Endothelial cell of umbilical vein (primary cell): Measurements from ENCODE around the gene ETF1. TPM values are rescaled to one million over a fixed set of nuclear protein-coding genes. Genes with fewer than 3 reads are reported as not detected.

Experiments
- BruUV-seq: library from RNA; stranded (reverse); fragments of 400-500 nt; replicated peaks from 2 replicates; lab custom pipeline; 2021; lab: Mats Ljungman, UMichigan
- CTCF ChIA-PET: fragments of 300-600, 350-600 bp; sonication (Branson Sonifier 250); formaldehyde crosslinking; loops from one replicate; lab custom pipeline; 2021; ENCODE audit warnings: antibody characterized with exemption, inconsistent platforms; lab: Charles Lee
- POLR2A ChIA-PET: fragments of 300-600, 350-600 bp; sonication (Branson Sonifier 250); formaldehyde crosslinking; loops from one replicate; lab custom pipeline; 2021; ENCODE audit warnings: antibody characterized with exemption, inconsistent platforms; lab: Charles Lee
- DNase-seq: peaks from one replicate; pipeline ENCODE4 v3.0.0-alpha.2; 2011; ENCODE audit warnings: low read depth, low spot score
- FAIRE-seq: peaks from 2 replicates; lab custom pipeline; 2011; peaks lifted over from hg19 to GRCh38; lab: Jason Lieb, UNC
- H2AFZ ChIP-seq: 2 replicates; pipeline ENCODE4 v1.6.0; 2012; ENCODE audit warnings: low read depth, low read length, control low read depth, inconsistent platforms
- H3K27ac ChIP-seq: 2 replicates; pipeline ENCODE4 v1.5.1; 2011; ENCODE audit warnings: low read depth, mild to moderate bottlenecking, control low read depth, low read length, moderate library complexity; ENCODE audit not compliant: insufficient read depth
- H3K27me3 ChIP-seq, 2 experiments: 2 replicates each; pipeline versions ENCODE4 v1.6.0 to v1.6.1; 2011; ENCODE audit warnings: low read length in 2 of 2, mixed read lengths in 1 of 2; ENCODE audit not compliant: control insufficient read depth in 2 of 2, insufficient read depth in 2 of 2
- H3K36me3 ChIP-seq, 2 experiments: 2 replicates in 1 of 2; 3 replicates in 1 of 2; pipeline ENCODE4 v1.5.1; 2011; ENCODE audit warnings: low read length in 2 of 2, mild to moderate bottlenecking in 1 of 2, moderate library complexity in 1 of 2; ENCODE audit not compliant: control insufficient read depth in 2 of 2, insufficient read depth in 2 of 2; ENCODE audit errors: extremely low read depth in 1 of 2
- H3K4me1 ChIP-seq: 3 replicates; pipeline ENCODE4 v1.5.1; 2011; ENCODE audit warnings: mild to moderate bottlenecking, low read length; ENCODE audit not compliant: control insufficient read depth, insufficient read depth; ENCODE audit errors: extremely low read depth
- H3K4me2 ChIP-seq: 2 replicates; pipeline ENCODE4 v1.6.1; 2011; ENCODE audit warnings: low read length, control low read depth, mixed read lengths; ENCODE audit not compliant: insufficient read depth
- H3K4me3 ChIP-seq, 3 experiments: fragments of 200-600 bp in 1 of 3; sonication (generic), shearing (Covaris generic) in 1 of 3; replicated peaks in 1 of 3; 2 replicates each; pipeline ENCODE4 v1.5.1; 2011 to 2016; ENCODE audit warnings: control low read depth in 3 of 3, low read length in 3 of 3, mild to moderate bottlenecking in 2 of 3, inconsistent platforms in 1 of 3, low read depth in 1 of 3, moderate library complexity in 1 of 3; ENCODE audit not compliant: insufficient read depth in 1 of 3
- H3K79me2 ChIP-seq: 2 replicates; pipeline ENCODE4 v1.6.0; 2012; ENCODE audit warnings: low read length, inconsistent platforms; ENCODE audit not compliant: control insufficient read depth, insufficient read depth
- H3K9ac ChIP-seq: replicated peaks from 2 replicates; pipeline ENCODE3; 2011; ENCODE audit warnings: low read length, control low read depth; ENCODE audit not compliant: insufficient read depth; ENCODE audit errors: extremely low read depth
- H3K9me1 ChIP-seq: replicated peaks from 3 replicates; pipeline ENCODE4 v1.6.0; 2011; ENCODE audit warnings: mild to moderate bottlenecking, low read length; ENCODE audit not compliant: control insufficient read depth, insufficient read depth; ENCODE audit errors: extremely low read depth
- H3K9me3 ChIP-seq: replicated peaks from 2 replicates; pipeline ENCODE4 v1.5.1; 2012; ENCODE audit warnings: low read length, inconsistent platforms; ENCODE audit not compliant: control insufficient read depth, insufficient read depth
- H4K20me1 ChIP-seq: replicated peaks from 2 replicates; pipeline ENCODE3; 2011; ENCODE audit warnings: mild to moderate bottlenecking, low read length; ENCODE audit not compliant: control insufficient read depth, insufficient read depth; ENCODE audit errors: extremely low read depth
- EZH2 ChIP-seq: IDR thresholded peaks from 2 replicates; pipeline ENCODE4 v1.6.1; 2012; ENCODE audit warnings: borderline replicate concordance, low read depth, mild to moderate bottlenecking, moderate library complexity, low read length, inconsistent platforms; ENCODE audit not compliant: severe bottlenecking
- FOS ChIP-seq: IDR thresholded peaks from 2 replicates; pipeline ENCODE4 v1.6.1; 2011; ENCODE audit warnings: mild to moderate bottlenecking, low read length, moderate library complexity, borderline replicate concordance; ENCODE audit not compliant: insufficient read depth
- GATA2 ChIP-seq: IDR thresholded peaks from 2 replicates; pipeline ENCODE4 v1.7.0; 2011; ENCODE audit warnings: low read depth, mild to moderate bottlenecking, moderate library complexity, mixed read lengths, low read length; ENCODE audit not compliant: insufficient read length, insufficient read depth
- JUN ChIP-seq: IDR thresholded peaks from 2 replicates; pipeline ENCODE4 v1.6.1; 2011; ENCODE audit warnings: borderline replicate concordance, low read depth; ENCODE audit not compliant: insufficient read length, insufficient read depth
- MYC ChIP-seq: IDR thresholded peaks from one replicate; pipeline ENCODE4 v1.6.1; 2011; ENCODE audit warnings: mild to moderate bottlenecking, low read depth, low read length
- POLR2A ChIP-seq: IDR thresholded peaks from 2 replicates; pipeline ENCODE4 v1.6.1; 2012; ENCODE audit warnings: low read depth, mild to moderate bottlenecking, control low read depth, low read length
- POLR2AphosphoS5 ChIP-seq: IDR thresholded peaks from 2 replicates; pipeline ENCODE4 v1.6.1; 2012; ENCODE audit warnings: low read depth, mild to moderate bottlenecking, control low read depth, low read length, moderate library complexity; ENCODE audit not compliant: insufficient read depth
- dilution Hi-C: fragments of 300-500 bp; cut with MboI; formaldehyde crosslinking; loops from one replicate; pipeline ENCODE4 v1.15.0; 2019; ENCODE audit warnings: low sequenced_read_pairs; ENCODE audit not compliant: extremely low pct_ligation_motif_present
- intact Hi-C: fragments of 100-400 bp; cut with micrococcal nuclease; formaldehyde crosslinking; loops from one replicate; pipeline ENCODE4 v1.10.0; 2022
- polyA plus RNA-seq, 4 experiments: library from polyadenylated mRNA; depleted of rRNA in 3 of 4; stranded (reverse) in 3 of 4; unstranded in 1 of 4; fragments of >200 nt; gene quantifications; 2 replicates each; pipeline versions ENCODE4 v1.2.1 to v1.2.3, GENCODE V29; 2011 to 2012; ENCODE audit warnings: missing spikeins in 1 of 4
- total RNA-seq: library from RNA; stranded (reverse); gene quantifications from 2 replicates; pipeline ENCODE4 v1.2.3, GENCODE V29; 2021
- TF ChIP-seq, protein P1 (sequence below), 2 donors: IDR thresholded peaks; 1 replicate in 1 of 2; 2 replicates in 1 of 2; pipeline ENCODE4 v1.5.1; 2011; ENCODE audit warnings: low read length in 2 of 2, mild to moderate bottlenecking in 2 of 2, moderate library complexity in 2 of 2, control low read depth in 1 of 2, inconsistent platforms in 1 of 2, low read depth in 1 of 2; ENCODE audit not compliant: insufficient read depth in 1 of 2; ENCODE audit errors: extremely low read depth in 1 of 2
- TF ChIP-seq, protein P2 (sequence below): IDR thresholded peaks from 2 replicates; pipeline ENCODE4 v1.6.1; 2011; ENCODE audit not compliant: insufficient read depth, insufficient read length

ETF1 gene
- total and polyA plus RNA-seq, 2 donors (not counting 3 experiments of a cell fraction or from before 2014, with no cell fraction given) = 32.9 to 114 TPM

DNA sequence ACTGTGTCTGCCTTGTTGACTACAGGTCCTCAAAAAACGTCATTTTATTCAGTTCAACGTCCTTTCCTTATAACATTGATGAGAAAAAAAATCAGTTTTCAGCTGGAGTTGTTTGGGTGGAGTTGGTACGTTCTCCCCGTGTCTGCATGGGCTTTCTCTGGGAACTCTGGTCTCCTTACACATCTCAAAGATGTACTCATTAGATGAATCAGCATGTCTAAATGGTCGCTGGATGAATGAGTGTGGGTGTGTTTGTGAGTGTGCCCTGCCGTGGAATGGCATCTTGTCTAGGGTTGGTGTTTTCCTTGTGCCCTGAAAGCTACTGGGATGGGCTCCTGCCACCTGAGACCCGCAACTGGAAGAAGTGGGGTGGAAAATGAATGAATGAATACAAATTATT is 47.7 kb downstream of the ETF1 start:
- no peaks in the 10 kb centered on the region for H4K20me1 ChIP-seq
- BruUV-seq = no TSS peak
- H3K4me3 ChIP-seq = no peak overlapping the region
- no peak overlapping the region for H2AFZ ChIP-seq
- CTCF ChIA-PET = interaction anchor here (1.2 kb wide), 1 partner anchor 46 kb away, joined by 4 read pairs; no protein-coding TSS in a partner anchor
- no peak overlapping the region for H3K9ac ChIP-seq
- H3K36me3 ChIP-seq = no peaks in the 10 kb centered on the region
- H3K4me1 ChIP-seq = peaks cover 9% of the 10 kb centered on the region
- H3K79me2 ChIP-seq = no peaks in the 10 kb centered on the region
- no peak overlapping the region for H3K27ac ChIP-seq
- H3K4me2 ChIP-seq = no peak overlapping the region
- DNase-seq (peak; percentile 0), FAIRE-seq (no peak)
- POLR2A ChIA-PET = no interaction called here
- intact Hi-C loops = no loop called here
- TF ChIP-seq, protein P1, sequence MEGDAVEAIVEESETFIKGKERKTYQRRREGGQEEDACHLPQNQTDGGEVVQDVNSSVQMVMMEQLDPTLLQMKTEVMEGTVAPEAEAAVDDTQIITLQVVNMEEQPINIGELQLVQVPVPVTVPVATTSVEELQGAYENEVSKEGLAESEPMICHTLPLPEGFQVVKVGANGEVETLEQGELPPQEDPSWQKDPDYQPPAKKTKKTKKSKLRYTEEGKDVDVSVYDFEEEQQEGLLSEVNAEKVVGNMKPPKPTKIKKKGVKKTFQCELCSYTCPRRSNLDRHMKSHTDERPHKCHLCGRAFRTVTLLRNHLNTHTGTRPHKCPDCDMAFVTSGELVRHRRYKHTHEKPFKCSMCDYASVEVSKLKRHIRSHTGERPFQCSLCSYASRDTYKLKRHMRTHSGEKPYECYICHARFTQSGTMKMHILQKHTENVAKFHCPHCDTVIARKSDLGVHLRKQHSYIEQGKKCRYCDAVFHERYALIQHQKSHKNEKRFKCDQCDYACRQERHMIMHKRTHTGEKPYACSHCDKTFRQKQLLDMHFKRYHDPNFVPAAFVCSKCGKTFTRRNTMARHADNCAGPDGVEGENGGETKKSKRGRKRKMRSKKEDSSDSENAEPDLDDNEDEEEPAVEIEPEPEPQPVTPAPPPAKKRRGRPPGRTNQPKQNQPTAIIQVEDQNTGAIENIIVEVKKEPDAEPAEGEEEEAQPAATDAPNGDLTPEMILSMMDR (IDR thresholded peaks at IDR 0.05; ENCODE audit: extremely low read depth in 1 of 2, insufficient read depth in 1 of 2, low read depth in 1 of 2, low read length in 2 of 2) = no peak
- no peak for TF ChIP-seq EZH2
- TF ChIP-seq, protein P2, sequence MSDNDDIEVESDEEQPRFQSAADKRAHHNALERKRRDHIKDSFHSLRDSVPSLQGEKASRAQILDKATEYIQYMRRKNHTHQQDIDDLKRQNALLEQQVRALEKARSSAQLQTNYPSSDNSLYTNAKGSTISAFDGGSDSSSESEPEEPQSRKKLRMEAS = no peak
- no peak for TF ChIP-seq JUN
- no peak for TF ChIP-seq MYC
- no peak for TF ChIP-seq POLR2A
- no peak for TF ChIP-seq GATA2
- no peak for TF ChIP-seq POLR2AphosphoS5
- no peak for TF ChIP-seq FOS
- H3K9me3 ChIP-seq = no peaks in the 10 kb centered on the region
- no peaks in the 10 kb centered on the region for H3K9me1 ChIP-seq
- dilution Hi-C loops = no loop called here
- H3K27me3 ChIP-seq = peaks cover 6 to 12% of the 10 kb centered on the region in 2 experiments
